HG03095 (cell line): ENCODE results near the gene TBX6.
A peak's percentile ranks its signal among the peaks of the same experiment; 100 is the strongest.

Experiments used
- ATAC-seq: cut with Tn5 transposase; IDR thresholded peaks from one replicate; pipeline ENCODE4 v1.9.1; 2021; ENCODE audit warnings: moderate library complexity; ENCODE audit not compliant: unreplicated experiment

Gene TBX6

DNA sequence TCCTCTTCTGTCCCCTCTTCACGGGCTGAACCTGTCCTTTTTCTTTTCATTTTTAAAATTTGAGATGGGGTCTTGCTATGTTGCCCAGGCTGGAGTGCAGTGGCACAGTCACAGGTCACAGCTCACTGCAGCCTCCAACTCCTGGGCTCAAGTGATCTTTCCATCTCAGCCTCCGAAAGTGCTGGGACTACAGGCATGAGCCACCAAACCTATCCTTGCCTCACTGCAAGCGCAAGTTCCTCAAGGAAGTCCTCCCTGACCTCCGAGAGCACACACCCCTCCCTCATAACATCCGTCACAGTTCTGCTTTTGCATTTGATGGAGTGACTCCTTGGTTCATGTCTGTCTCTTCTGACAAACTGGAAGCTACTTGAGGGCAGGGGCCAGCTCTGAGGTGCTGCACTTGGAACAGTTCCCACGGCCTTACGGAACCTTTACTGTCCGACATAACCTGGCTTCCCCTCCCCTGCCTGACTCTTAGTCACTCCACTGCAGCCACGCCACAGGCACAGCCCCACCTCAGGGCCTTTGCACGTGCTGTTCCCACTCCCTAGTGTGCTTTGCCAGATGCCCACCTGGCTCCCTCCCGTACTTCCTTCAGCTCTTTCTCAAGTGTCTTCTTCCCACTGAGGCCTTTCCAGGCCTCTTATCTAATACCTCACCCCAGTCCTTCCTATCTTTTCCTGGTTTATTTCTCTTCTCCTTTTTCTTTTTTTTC, 4.4 kb downstream of the TBX6 start:
- ATAC-seq: no peak

DNA sequence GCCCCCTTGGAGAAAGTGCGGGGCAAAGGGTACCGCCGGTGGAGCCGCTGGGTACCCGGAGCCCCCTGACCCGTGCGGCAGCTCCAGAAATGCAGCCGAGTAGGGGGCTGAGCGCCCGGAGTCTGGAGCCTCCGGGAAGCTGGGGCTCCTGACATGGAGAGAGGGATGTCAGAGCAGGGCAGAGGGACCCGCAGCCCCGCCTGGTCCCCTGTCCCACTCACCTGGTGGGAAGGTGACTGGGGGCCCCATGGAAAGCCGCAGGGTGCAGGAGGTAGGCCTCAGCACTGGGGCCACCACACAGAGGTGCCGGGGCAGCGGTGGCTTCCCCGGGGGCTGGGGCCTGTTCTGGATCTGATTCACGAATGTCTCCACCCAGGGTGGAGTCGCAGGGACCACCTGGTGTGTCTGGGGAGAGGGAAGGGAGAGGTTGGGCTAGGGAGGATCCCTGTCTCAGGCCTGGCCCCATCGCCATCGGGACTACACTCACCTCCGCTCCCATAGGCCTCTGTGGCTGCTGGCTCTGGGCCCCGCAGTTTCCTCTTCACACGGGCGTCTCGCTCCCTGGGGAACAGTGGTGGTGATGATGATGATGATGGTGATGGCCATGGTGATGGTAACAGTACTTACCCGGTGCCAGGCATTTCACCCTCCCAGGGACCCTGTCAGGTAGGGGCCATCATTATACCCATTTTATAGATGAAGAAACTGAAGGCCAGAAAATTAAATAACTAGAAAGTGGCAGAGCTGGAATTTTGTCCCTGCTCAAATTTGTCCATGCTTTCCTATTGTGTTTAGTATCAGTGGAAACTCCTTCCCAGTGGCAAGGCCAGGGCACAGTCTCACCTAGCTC, 5.2 kb downstream of the TBX6 start:
- no peak for ATAC-seq

DNA sequence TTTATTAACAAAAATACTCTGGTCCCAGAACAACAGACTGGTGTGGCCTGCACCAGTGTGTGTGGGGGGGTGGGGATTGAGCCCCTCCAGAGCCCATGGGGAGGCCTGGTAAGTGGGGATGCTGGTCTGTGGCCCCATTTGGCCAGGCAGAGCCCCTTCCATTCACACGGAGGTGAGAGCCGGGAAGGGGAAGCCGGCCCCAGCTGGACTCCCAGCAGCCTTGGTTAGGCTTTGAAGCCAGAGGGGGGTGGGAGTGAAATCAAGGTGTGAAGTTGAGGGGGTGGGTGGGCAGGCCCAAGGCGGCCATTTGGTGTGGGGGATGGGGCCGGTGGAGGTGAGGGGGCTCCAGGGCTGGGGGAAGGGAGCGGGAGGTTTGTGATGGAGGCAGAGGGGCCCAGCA, 5.9 kb downstream of the TBX6 start:
- ATAC-seq: no peak

DNA sequence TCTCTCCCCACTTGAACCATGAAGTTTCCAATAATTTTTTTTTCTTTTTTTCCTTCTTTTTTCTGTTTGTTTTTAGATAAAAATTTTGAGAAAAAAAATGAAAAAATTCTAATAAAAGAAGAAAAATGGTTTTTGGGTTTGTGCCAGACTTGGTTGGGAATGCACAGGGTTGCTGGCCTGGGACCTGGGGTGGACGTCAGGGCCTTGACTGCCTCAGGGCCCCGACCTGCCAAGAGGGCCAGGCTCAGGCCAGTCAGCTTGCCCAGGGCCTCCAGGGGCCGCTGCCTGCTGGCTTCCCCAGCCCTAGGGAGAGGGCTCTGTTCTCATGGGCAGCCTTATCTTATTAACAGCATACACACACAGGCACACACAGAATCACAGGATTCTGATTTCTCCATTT, 6.5 kb downstream of the TBX6 start:
- ATAC-seq: no peak

DNA sequence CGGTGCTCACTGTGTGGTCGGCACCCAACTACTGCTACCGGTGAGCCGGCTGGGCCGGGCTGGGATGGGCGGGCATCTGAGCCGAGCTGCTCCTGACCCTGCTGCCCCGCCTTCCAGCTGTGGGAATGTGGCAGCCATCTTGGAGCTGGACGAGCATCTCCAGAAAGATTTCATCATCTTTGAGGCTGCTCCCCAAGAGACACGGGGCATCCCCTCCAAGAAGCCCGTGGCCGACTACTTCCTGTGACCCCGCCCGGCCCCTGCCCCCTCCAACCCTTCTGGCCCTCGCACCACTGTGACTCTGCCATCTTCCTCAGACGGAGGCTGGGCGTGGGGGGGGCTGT, 6.9 kb downstream of the TBX6 start:
- no peak for ATAC-seq

DNA sequence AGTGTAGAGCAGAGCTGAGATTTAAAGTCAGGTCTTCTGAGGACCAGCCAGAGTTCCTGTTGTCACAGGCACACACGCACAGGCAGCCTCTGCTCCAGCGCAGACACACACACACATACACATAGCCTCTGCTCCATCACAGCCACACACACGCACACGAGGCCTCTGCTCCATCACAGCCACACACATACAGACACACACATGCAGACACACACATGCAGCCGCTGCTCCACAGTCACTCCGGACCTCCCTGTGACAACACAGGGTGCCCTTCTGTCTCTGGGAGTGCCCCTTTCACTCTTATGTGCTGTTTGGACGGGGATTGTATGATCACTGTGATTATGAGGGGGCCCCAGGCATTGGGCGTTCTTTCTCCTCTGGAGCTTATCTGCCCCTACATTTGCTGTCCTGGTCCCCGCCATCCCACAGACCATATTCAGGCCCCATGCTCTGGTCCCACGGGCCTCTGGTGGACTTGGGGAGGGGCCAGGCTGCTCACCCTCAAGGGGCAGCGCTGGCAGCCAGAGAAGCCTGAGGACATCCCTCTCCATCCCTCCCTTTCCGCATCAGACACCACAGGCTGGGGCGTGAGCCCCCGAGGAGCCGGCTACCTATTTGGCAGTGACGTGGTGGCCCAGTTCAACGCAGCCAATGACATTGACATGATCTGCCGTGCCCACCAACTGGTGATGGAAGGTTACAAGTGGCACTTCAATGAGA, 7.5 kb downstream of the TBX6 start:
- no peak for ATAC-seq

- no peak for ATAC-seq
Observed at GRCh38 chr16:30083216-30084055, 8.3 kb downstream of the TBX6 start.

DNA sequence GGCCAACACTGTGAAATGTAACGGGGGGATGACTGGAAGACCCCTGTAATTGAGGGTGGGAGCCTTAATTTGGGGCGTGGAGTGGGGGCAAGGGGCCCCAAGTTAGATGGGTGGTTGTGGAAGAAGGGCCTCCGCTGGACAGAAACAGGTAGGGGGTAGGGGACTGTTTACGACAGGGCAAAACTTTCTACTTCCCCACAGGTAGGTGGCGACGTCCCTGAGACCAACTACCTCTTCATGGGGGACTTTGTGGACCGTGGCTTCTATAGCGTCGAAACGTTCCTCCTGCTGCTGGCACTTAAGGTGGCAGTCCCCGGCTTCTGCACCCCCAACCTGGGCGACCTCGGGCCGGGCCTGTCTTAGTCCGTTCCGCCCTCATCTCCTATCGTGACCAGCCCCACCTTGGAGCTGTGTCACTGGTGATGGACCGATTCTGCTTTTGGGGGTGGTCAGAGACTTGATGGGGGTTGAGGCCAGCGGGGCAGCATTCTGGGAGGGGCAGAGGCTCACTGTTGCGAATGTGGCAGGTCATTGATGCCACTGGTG, 9.1 kb downstream of the TBX6 start:
- ATAC-seq: no peak

DNA sequence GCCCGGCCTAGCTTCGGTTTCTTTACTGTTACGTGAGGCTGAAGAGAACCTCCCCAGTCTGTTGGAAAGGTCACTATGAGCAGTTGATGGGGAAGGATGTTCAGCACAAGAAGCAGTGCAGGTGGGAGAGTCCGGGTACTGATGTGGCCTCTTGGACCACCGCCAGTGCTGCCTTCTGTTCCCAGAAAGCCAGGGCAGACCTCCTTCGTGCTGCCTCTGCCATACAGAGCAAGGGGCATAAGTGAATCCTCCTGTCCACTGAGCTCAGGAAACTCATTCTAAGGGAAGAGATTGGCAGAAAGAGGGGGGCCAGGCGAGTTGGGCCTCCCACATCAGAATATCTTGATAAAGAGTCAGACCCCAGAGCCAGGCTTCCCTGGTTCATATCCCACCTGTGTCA, 12.2 kb downstream of the TBX6 start:
- ATAC-seq: no peak

DNA sequence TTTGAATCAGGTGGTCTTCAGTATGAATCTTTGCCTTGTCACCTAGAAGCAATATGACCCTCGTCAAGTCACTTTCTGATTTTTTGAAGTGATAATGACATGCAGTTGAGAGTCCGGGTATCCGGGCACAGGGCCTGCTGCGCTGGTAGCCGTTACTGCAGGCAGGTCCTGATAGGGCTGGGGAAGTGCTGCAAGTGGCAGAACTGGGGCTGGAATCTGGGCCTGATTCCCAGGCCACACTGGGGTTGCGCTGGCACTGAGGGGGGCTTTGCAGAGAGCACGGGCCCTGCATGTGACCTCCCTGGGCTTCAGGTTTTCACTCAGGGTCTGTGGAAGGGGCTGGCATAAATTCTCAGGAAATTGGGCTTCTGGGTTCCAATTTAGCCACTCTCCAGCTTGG, 13.0 kb downstream of the TBX6 start:
- no peak for ATAC-seq

DNA sequence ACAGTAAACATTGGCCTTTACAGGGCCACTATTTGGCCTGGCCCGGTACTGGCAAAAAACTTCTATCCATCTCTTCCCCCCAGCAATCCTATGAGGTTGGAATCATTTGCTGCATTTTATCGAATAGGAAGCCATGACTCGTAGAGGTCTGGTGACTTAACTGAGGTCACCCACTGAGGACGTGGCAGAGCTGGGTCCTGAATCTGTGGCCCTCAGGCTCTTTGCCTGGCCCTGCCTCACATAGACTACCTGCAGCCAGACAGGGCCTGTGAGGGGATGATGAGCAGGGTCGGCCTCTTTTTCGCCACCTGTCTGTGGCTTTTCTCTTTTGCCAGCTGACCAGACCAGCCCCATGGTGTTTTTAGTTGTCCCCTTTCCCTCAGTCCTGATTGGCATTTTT, 14.1 kb downstream of the TBX6 start:
- no peak for ATAC-seq

- peak; percentile 16 for ATAC-seq
Observed at GRCh38 chr16:30076276-30076791, 15.4 kb downstream of the TBX6 start.

- ATAC-seq: peak; percentile 75
Observed at GRCh38 chr16:30075503-30076275, 16.0 kb downstream of the TBX6 start, which contains the start of gene PPP4C. TSS of gene PPP4C (plus strand) at chr16:30075994. CDS start at chr16:30076378, 384 bp downstream.

GRCh38 chr16:30070490-30070889, 21.2 kb downstream of the TBX6 start:
- ATAC-seq: no peak

- no peak for ATAC-seq
Observed at GRCh38 chr16:30069611-30070462, 21.9 kb downstream of the TBX6 start.

- no peak for ATAC-seq
Observed at GRCh38 chr16:30068750-30069610, 22.7 kb downstream of the TBX6 start.

GRCh38 chr16:30068333-30068732, 23.4 kb downstream of the TBX6 start:
- no peak for ATAC-seq

DNA sequence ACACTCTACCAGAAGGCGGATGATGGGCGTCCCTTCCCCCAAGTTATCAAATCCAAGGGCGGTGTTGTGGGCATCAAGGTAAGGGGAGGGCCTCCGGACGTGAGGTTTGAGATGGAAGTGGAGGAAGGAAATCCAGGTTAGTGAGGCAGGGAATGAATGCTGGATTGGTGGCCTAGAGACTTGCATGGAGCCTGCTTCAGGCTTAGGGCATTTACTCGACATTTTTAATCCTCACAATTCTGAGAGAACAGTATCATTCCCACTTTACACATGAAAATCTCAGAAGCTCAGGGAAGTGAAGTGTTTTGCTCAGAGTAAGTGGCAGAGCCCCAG, 24.2 kb downstream of the TBX6 start:
- no peak for ATAC-seq
